AG09309 (cell line): Measurements from ENCODE around the gene SLC26A9.

Experiments used
- DNase-seq: peaks from one replicate; pipeline ENCODE4 v3.0.0-alpha.2; 2010; ENCODE audit warnings: low read depth
- H3K4me3 ChIP-seq: 2 replicates; pipeline ENCODE4 v1.5.1; 2011; ENCODE audit warnings: mild to moderate bottlenecking, low read depth, low read length, moderate library complexity; ENCODE audit not compliant: control insufficient read depth
- CTCF ChIP-seq: IDR thresholded peaks from 2 replicates; pipeline ENCODE4 v1.5.1; 2011; ENCODE audit warnings: mild to moderate bottlenecking, low read depth, low read length, inconsistent platforms; ENCODE audit not compliant: insufficient read depth, control insufficient read depth; ENCODE audit errors: missing control alignments

The SLC26A9 gene

GRCh38 chr1:205974712-205975111 lies 31.5 kb upstream of the SLC26A9 start:
- TF ChIP-seq CTCF = no peak
- H3K4me3 ChIP-seq = no peak overlapping the region
- no peak for DNase-seq

GRCh38 chr1:205973377-205974232 lies 30.3 kb upstream of the SLC26A9 start:
- TF ChIP-seq CTCF = no peak
- H3K4me3 ChIP-seq = no peak overlapping the region
- DNase-seq = no peak

GRCh38 chr1:205972491-205973168 lies 29.4 kb upstream of the SLC26A9 start:
- no peak for TF ChIP-seq CTCF
- no peak overlapping the region for H3K4me3 ChIP-seq
- DNase-seq = no peak

GRCh38 chr1:205972081-205972480 lies 28.8 kb upstream of the SLC26A9 start:
- no peak overlapping the region for H3K4me3 ChIP-seq
- DNase-seq = no peak
- TF ChIP-seq CTCF = no peak

- no peak for TF ChIP-seq CTCF
- no peak overlapping the region for H3K4me3 ChIP-seq
- DNase-seq = no peak
Observed at GRCh38 chr1:205971082-205971481, 27.8 kb upstream of the SLC26A9 start.

- no peak for DNase-seq
- no peak overlapping the region for H3K4me3 ChIP-seq
- no peak for TF ChIP-seq CTCF
Observed at GRCh38 chr1:205970486-205970885, 27.2 kb upstream of the SLC26A9 start.
